ENCODE measurements around the gene ACLY.
"Not testable (repeated sequence)": the region's sequence is repeated elsewhere in the genome, so short reads cannot be mapped to it uniquely, and the experiment has no call there.

Gene ACLY

DNA sequence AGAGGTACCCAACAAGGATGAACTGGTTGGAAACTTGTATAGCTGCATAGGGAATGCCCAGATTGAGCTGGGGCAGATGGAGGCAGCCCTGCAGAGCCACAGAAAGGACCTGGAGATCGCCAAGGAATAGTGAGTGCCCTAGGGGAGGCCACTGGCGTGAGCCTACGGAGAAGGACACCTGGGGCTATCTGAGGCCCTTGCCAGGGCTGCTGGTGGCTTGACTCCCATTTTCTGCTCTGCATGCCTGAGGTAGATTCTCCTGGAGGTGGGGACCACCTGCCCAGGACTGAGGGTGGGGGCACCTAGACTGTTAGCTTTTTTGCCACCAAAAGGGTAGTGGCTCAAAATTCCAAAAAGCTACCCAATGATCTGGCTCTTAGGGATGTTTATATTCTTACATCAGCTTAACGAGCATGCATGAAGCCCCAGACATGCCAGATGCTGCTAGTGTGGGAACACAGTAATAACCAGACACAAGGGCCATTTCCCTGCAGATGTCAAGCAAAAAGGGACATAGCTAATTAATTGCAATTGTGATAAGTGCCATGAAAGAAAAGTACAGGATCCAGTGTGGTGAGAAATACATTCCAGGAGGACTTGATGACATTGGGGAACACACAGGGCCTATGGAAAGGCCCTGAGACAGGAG, 20.4 kb upstream of the ACLY start:
- no peak for DNase-seq (ENCODE audit: low read depth)

DNA sequence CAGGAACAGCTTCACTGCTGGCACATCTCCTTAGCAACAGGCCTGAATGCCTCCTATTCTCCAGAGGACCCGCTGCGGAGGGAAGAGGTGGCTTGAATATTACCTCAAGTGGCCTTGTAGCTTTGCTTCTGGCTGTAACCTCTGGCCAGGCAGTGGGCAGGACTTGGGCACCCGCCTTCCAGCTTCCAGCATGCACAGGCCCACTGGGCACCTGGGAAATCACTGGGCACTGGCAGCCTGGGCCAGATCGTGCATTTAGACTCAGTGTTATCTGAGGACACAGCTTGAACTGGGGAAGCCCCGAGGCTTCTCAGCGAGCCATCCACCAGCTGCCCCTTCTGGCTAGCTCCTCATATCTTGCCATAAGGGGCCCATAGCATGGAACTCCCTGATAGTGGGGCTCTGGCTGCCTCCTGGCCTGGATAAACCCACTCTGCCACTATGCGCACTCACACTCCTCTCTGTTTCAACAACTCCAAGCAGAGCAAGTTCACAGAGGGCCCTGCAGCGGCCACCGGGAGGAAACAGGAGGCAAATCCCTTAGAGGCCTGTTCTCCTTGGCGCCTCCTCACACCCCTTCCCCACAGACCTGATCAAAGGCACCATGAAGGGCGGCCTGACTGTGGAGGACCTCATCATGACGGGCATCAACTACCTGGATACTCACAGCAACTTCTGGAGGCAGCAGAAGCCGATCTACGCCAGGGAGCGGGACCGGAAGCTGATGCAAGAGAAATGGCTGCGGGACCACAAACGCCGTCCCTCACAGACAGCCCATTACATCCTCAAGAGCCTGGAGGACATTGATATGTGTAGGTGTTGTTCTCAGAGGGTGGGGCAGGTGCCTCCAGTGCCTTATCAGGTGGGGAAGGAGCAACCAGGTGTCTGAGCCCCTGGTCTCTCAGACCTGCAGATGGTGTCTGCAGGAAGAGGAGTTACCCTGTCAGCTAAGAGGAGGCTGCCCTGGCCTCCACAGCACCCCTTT, 19.5 kb upstream of the ACLY start:
- no peak for DNase-seq (ENCODE audit: low read depth)

DNA sequence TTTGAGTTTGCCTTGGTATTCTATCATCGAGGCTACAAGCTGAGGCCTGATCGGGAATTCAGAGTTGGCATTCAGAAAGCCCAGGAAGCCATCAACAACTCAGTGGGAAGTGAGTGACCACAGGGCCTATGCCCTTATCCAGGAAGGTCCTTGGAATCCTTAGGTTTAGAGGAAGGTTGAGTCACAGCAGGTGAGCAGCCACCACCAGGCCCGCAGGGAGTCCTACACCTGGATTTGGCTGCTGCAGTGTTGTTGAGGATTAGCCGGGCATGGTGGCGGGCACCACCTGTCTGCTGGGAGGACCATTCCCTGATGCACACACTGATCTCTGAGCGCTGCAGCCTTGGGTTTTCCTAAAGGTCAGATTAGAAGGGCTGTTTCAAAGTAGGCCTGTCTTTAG, 16.9 kb upstream of the ACLY start:
- DNase-seq (ENCODE audit: low read depth): no peak

GRCh38 chr17:41932816-41933389, 14.2 kb upstream of the ACLY start:
- DNase-seq (ENCODE audit: low read depth): no peak

DNA sequence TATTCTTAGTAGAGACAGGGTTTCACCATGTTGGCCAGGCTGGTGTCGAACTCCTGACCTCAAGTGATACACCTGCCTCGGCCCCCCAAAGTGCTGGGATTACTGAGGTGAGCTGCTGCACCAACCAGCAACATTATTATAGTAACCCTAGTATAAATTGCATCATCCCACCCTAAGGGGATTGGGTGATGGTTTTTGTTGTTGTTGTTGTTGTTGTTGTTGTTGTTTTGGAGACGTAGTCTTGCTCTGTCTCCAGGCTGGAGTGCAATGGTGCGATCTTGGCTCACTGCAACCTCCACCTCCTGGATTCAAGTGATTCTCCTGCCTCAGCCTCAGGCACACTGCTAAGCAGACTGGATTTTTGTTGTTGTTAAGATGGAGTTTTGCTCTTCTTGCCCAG, 13.0 kb upstream of the ACLY start:
- not testable (repeated sequence) for DNase-seq (ENCODE audit: low read depth)

- not testable (repeated sequence) for DNase-seq (ENCODE audit: low read depth)
Measured at GRCh38 chr17:41930833-41931156, 12.0 kb upstream of the ACLY start.

- peak; percentile 85 for DNase-seq (ENCODE audit: low read depth)
Measured at GRCh38 chr17:41930009-41930832, 11.5 kb upstream of the ACLY start, which contains the start of gene ODAD4. Gene ODAD4, plus strand, starts transcription at chr17:41930617. Its CDS starts 107 bp downstream, at chr17:41930724.

GRCh38 chr17:41928693-41929251, 10.0 kb upstream of the ACLY start:
- no peak for DNase-seq (ENCODE audit: low read depth)

- no peak for DNase-seq (ENCODE audit: low read depth)
Measured at GRCh38 chr17:41925991-41926590, 7.3 kb upstream of the ACLY start.

DNA sequence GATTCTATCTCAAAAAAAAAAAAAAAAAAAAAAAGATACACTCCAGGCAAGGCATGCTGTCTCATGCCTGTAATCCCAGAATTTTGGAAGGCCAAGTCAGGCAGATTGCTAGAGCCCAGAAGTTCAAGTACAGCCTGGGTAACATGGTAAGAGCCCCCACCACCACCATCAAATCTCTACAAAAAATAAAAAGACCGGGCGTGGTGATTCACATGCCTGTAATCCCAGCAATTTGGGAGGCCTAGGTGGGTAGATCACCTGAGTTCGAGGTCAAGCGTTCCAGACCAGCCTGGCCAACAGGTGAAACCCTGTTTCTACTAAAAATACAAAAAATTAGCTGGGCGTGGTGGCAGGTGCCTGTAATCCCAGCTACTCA, 1.8 kb upstream of the ACLY start:
- DNase-seq (ENCODE audit: low read depth): no peak

GRCh38 chr17:41919840-41920579, 1.3 kb upstream of the ACLY start:
- DNase-seq (ENCODE audit: low read depth): no peak

DNA sequence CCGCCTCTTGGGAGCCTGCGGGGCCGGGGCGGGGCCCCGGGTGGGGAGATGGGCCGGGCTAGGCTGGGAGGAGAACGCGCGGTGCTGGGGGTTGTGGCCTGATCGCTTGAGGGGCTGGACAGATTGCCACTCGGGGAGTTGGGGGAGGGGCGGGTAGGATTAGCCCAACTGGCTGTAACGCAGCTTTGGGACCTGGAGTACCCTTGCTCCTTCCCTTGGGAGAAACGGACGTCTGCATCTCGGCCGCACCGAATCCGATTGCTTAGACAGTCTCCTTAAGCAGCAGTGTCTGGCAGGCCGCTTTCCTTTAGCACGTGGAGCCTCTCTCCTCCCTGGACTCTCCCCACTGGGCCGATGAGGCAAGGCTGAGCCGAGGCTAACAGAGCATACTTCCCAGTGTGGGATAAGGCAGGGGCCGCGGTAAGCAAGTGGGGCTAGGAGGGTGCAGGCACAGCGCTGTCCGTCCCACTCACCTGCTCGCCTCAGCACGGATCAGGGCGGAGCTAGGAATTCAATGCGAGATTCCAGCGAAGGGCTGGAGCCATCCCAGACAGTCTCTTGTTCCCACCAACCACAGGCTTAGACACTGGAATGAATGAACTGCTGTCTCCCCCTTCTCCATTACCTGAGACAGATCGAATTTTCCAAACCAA, 540 bp upstream of the ACLY start:
- DNase-seq (ENCODE audit: low read depth): no peak

GRCh38 chr17:41917679-41918313, 955 bp downstream of the ACLY start:
- DNase-seq (ENCODE audit: low read depth): no peak

DNA sequence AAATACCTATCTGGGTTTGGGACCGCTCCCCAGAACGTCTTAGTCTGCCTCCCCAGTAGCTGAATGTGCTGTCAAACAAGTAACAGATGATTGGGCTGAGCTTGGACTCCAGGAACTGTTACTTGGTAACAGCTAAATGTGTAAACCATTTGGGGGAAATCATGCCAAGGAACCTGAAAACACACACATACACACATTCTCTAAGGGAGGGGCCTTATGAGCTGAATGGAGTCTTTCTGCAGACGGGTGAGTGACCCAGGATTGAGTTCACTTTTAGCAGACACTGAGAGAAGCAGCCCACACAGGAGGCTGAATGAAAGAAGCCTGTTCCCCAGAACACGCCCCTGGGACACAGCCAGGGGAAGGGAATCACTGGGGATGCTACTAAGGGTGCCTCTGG, 1.6 kb downstream of the ACLY start:
- DNase-seq (ENCODE audit: low read depth): no peak

DNA sequence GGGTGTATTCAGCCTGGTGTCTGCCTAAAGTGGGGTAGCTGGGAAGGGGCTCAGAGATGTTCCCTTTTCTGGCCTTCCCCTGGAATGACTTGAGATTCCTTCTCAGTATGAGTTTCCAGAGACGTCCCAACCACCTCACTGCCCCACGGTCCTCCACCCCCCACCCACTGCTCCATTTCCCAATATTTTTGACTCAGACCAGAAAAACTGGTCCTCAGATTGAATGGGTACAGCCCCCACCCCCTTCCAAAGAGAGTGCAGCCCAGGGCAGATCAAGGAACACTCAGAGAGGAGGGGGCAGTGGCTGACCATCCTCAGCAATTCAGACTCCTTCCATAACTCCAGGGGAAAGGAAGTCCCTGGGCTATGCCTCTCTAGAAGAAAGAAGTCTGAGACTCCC, 3.2 kb downstream of the ACLY start:
- DNase-seq (ENCODE audit: low read depth): no peak

- DNase-seq (ENCODE audit: low read depth): no peak
Measured at GRCh38 chr17:41915020-41915419, 3.7 kb downstream of the ACLY start.

GRCh38 chr17:41914358-41914766, 4.4 kb downstream of the ACLY start:
- DNase-seq (ENCODE audit: low read depth): no peak

- DNase-seq (ENCODE audit: low read depth): no peak
Measured at GRCh38 chr17:41913798-41914197, 5.0 kb downstream of the ACLY start.

GRCh38 chr17:41912925-41913324, 5.8 kb downstream of the ACLY start:
- DNase-seq (ENCODE audit: low read depth): no peak
